DND-41 (cell line): ENCODE results near the gene PCDHA6.

ENCODE experiments used
- EZH2 ChIP-seq: IDR thresholded peaks from 3 replicates; pipeline ENCODE4 v1.6.1; 2012; ENCODE audit warnings: borderline replicate concordance, low read depth, mild to moderate bottlenecking, moderate library complexity, low read length, inconsistent platforms; ENCODE audit not compliant: severe bottlenecking
- TF ChIP-seq, protein P1 (sequence below): IDR thresholded peaks from 2 replicates; pipeline ENCODE4 v1.5.1; 2012; ENCODE audit warnings: borderline replicate concordance, low read length, moderate library complexity, mild to moderate bottlenecking; ENCODE audit not compliant: poor library complexity, severe bottlenecking; ENCODE audit errors: extremely low read depth

DNA sequence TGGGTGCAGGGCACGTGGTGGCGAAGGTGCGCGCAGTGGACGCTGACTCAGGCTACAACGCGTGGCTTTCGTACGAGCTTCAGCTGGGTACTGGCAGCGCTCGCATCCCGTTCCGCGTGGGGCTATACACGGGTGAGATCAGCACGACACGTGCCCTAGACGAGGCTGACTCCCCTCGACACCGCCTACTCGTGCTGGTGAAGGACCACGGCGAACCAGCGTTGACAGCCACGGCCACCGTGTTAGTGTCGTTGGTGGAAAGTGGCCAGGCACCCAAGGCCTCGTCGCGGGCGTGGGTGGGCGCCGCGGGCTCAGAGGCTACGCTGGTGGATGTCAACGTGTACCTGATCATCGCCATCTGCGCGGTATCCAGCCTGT lies 31.1 kb upstream of the PCDHA6 start:
- TF ChIP-seq, protein P1, sequence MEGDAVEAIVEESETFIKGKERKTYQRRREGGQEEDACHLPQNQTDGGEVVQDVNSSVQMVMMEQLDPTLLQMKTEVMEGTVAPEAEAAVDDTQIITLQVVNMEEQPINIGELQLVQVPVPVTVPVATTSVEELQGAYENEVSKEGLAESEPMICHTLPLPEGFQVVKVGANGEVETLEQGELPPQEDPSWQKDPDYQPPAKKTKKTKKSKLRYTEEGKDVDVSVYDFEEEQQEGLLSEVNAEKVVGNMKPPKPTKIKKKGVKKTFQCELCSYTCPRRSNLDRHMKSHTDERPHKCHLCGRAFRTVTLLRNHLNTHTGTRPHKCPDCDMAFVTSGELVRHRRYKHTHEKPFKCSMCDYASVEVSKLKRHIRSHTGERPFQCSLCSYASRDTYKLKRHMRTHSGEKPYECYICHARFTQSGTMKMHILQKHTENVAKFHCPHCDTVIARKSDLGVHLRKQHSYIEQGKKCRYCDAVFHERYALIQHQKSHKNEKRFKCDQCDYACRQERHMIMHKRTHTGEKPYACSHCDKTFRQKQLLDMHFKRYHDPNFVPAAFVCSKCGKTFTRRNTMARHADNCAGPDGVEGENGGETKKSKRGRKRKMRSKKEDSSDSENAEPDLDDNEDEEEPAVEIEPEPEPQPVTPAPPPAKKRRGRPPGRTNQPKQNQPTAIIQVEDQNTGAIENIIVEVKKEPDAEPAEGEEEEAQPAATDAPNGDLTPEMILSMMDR: no peak
- TF ChIP-seq EZH2: no peak
